ENCODE measurements around the gene RPL23.

DNA sequence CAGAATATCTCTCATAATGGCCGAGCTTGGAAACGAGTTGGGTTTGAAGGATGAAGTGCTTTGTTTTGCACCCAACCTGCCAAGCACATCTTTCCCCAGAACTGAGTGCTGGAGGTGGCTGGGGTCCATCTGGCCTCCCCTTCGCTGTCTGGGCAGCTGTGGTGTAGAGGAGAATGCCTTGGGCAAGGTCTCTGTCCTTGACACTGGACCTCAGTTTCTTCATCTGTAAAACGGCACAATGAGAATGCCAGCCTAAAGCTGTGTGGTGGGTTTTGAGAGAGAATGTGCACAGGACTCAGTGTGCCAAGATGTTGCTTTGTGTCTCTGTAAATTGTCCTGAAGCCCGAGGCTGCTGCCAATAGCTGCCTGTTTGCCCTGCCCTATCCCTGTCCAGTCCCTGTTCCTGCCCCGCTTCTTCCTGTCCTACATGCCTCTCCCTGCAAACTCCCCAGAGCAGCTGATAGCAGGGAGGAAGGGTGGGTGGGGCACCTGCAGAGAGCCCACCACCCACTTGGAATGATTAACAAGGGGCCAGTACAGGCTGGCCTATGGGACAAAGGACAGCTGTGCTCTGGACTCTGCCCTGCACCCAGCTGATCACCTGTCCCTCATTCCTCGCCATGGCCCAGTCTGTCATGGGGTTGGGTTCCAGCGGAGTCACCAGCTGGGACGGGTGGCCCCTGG is 31.7 kb upstream of the RPL23 start:
- TF ChIP-seq, protein P1, sequence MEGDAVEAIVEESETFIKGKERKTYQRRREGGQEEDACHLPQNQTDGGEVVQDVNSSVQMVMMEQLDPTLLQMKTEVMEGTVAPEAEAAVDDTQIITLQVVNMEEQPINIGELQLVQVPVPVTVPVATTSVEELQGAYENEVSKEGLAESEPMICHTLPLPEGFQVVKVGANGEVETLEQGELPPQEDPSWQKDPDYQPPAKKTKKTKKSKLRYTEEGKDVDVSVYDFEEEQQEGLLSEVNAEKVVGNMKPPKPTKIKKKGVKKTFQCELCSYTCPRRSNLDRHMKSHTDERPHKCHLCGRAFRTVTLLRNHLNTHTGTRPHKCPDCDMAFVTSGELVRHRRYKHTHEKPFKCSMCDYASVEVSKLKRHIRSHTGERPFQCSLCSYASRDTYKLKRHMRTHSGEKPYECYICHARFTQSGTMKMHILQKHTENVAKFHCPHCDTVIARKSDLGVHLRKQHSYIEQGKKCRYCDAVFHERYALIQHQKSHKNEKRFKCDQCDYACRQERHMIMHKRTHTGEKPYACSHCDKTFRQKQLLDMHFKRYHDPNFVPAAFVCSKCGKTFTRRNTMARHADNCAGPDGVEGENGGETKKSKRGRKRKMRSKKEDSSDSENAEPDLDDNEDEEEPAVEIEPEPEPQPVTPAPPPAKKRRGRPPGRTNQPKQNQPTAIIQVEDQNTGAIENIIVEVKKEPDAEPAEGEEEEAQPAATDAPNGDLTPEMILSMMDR (IDR thresholded peaks at IDR 0.05), result no peak
- TF ChIP-seq POLR2AphosphoS5 (IDR thresholded peaks at IDR 0.05), result no peak
